ENCODE measurements around the gene LCA5L.

- TF ChIP-seq POLR2A (IDR thresholded peaks at IDR 0.05) (no peak), CTCF (IDR thresholded peaks at IDR 0.05) (no peak)
Measured at GRCh38 chr21:39463308-39463707, 17.7 kb upstream of the LCA5L start.
